Panc1 (cell line): ENCODE data around the gene GPRC5A. TPM values are rescaled to one million over a fixed set of nuclear protein-coding genes. Genes with fewer than 3 reads are reported as not detected.

Source experiments
- ATAC-seq: fragments of 200-7000 bp; cut with Tn5 transposase; 2 replicates; pipeline ENCODE4 v1.9.1; 2020; ENCODE audit warnings: mild to moderate bottlenecking, moderate library complexity
- BruUV-seq: library from RNA; stranded (reverse); fragments of 400-500 nt; replicated peaks from 2 replicates; lab custom pipeline; 2021; lab: Mats Ljungman, UMichigan
- CTCF ChIA-PET: fragments of 300-600 bp; sonication (Branson Sonifier 250); formaldehyde crosslinking; loops from one replicate; lab custom pipeline; 2022; ENCODE audit warnings: antibody characterized with exemption; lab: Charles Lee
- POLR2A ChIA-PET: fragments of 300-600 bp; sonication (Branson Sonifier 250); formaldehyde crosslinking; loops from one replicate; lab custom pipeline; 2022; ENCODE audit warnings: antibody characterized with exemption; lab: Charles Lee
- DNase-seq: peaks from one replicate; pipeline ENCODE4 v3.0.0-alpha.2; 2010; ENCODE audit warnings: low read depth, low spot score
- H3K27ac ChIP-seq: 2 replicates; pipeline ENCODE4 v1.5.1; 2011; ENCODE audit warnings: mild to moderate bottlenecking, low read length, inconsistent platforms
- H3K27me3 ChIP-seq: fragments of 200-500 bp; sonication (Bioruptor generic); 2 replicates; pipeline ENCODE4 v1.6.0; 2014; ENCODE audit warnings: low read length, inconsistent platforms; ENCODE audit not compliant: control insufficient read depth, insufficient read depth
- H3K36me3 ChIP-seq: fragments of 200-500 bp; sonication (Bioruptor generic); 2 replicates; pipeline ENCODE4 v1.5.1; 2014; ENCODE audit warnings: inconsistent platforms, mild to moderate bottlenecking, low read length, moderate library complexity; ENCODE audit not compliant: control insufficient read depth, insufficient read depth
- H3K4me1 ChIP-seq: 2 replicates; pipeline ENCODE4 v1.5.1; 2011; ENCODE audit warnings: inconsistent platforms, mild to moderate bottlenecking, low read length, moderate library complexity; ENCODE audit not compliant: control insufficient read depth, insufficient read depth
- H3K4me3 ChIP-seq, 2 experiments: 2 replicates each; pipeline ENCODE4 v1.5.1; 2011 to 2012; ENCODE audit warnings: low read depth in 2 of 2, low read length in 2 of 2, mild to moderate bottlenecking in 2 of 2, inconsistent platforms in 1 of 2, moderate library complexity in 1 of 2
- H3K9me3 ChIP-seq: fragments of 200-500 bp; sonication (Bioruptor generic); 2 replicates; pipeline ENCODE4 v1.5.1; 2014; ENCODE audit warnings: low read depth, mild to moderate bottlenecking, inconsistent platforms, low read length, moderate library complexity; ENCODE audit not compliant: control insufficient read depth, insufficient read depth
- POLR2AphosphoS5 ChIP-seq: IDR thresholded peaks from 2 replicates; pipeline ENCODE4 v1.6.1; 2012; ENCODE audit warnings: mild to moderate bottlenecking, low read depth, low read length, moderate library complexity
- SIN3A ChIP-seq: IDR thresholded peaks from 2 replicates; pipeline ENCODE4 v1.6.1; 2012; ENCODE audit warnings: low read depth, mild to moderate bottlenecking, low read length, moderate library complexity, borderline replicate concordance; ENCODE audit not compliant: insufficient read depth
- TCF7L2 ChIP-seq: IDR thresholded peaks from 2 replicates; pipeline ENCODE4 v1.6.1; 2011; ENCODE audit warnings: mild to moderate bottlenecking, low read depth, low read length, inconsistent platforms
- in situ Hi-C: cut with HindIII; loops from 2 replicates; pipeline ENCODE4 v1.10.0; 2016; ENCODE audit warnings: low sequenced_read_pairs, low pct_unique_long_range_greater_than_20kb
- intact Hi-C: fragments of 100-400 bp; cut with micrococcal nuclease; formaldehyde crosslinking; loops from one replicate; pipeline ENCODE4 v1.10.0; 2022; ENCODE audit not compliant: unreplicated experiment
- total RNA-seq: library from RNA; stranded (reverse); gene quantifications from one replicate; pipeline ENCODE4 v1.2.1, GENCODE V29; 2021; ENCODE audit not compliant: unreplicated experiment
- TF ChIP-seq, protein P1 (sequence below), 2 experiments: IDR thresholded peaks; 2 replicates each; pipeline ENCODE4 v1.6.1; 2011 to 2012; ENCODE audit warnings: low read depth in 2 of 2, control low read depth in 1 of 2, low read length in 1 of 2, mild to moderate bottlenecking in 1 of 2, moderate library complexity in 1 of 2; ENCODE audit not compliant: insufficient read depth in 1 of 2
- TF ChIP-seq, protein P2 (sequence below): fragments of 450-650 bp; IDR thresholded peaks from 2 replicates; pipeline ENCODE4 v1.5.1; 2017; ENCODE audit warnings: mild to moderate bottlenecking

Gene GPRC5A
- total RNA-seq, 1 experiment from 2014 or later = 648 TPM

DNA sequence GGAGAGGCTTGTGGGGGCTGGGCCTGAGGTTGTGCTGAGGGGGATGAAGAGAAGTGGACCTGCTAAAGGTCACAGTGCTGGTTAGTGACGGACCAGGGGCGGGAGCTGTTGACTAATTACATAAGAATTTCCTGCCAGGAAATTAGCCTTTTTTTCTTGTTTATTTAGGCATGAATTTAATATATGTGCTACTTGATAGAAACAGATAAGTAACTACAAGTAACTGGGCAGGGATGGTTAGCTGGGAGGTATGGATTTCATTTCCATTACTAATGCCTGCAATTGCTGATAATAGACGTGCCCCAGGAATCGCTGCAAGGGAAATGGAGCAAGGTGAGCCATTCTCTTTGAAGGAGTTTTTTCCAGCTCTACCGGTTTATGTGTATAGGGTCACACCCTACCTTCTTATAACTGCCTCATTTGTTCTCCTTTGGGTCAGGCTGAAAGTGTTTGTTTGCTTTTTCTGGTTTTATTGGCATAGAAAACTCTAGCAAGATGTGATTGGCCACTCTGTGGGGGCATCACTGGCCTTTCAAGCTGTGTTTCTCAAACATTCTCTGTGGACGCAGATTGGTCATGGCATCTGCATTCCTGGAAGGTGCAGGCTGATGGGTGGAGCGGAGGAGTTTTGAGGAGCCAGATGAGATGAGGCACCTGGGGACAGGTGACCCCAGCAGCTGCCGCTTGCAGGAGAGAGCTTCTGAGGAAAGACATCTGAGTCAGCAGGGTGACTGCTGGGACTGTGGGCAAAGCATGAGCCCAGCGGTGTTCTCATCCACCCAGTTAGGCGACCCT is 19.0 kb upstream of the GPRC5A start:
- 0 out of 2 replicates have a peak, but pooled peaks have one; percentile 41 for TF ChIP-seq SIN3A
- TF ChIP-seq, protein P1, sequence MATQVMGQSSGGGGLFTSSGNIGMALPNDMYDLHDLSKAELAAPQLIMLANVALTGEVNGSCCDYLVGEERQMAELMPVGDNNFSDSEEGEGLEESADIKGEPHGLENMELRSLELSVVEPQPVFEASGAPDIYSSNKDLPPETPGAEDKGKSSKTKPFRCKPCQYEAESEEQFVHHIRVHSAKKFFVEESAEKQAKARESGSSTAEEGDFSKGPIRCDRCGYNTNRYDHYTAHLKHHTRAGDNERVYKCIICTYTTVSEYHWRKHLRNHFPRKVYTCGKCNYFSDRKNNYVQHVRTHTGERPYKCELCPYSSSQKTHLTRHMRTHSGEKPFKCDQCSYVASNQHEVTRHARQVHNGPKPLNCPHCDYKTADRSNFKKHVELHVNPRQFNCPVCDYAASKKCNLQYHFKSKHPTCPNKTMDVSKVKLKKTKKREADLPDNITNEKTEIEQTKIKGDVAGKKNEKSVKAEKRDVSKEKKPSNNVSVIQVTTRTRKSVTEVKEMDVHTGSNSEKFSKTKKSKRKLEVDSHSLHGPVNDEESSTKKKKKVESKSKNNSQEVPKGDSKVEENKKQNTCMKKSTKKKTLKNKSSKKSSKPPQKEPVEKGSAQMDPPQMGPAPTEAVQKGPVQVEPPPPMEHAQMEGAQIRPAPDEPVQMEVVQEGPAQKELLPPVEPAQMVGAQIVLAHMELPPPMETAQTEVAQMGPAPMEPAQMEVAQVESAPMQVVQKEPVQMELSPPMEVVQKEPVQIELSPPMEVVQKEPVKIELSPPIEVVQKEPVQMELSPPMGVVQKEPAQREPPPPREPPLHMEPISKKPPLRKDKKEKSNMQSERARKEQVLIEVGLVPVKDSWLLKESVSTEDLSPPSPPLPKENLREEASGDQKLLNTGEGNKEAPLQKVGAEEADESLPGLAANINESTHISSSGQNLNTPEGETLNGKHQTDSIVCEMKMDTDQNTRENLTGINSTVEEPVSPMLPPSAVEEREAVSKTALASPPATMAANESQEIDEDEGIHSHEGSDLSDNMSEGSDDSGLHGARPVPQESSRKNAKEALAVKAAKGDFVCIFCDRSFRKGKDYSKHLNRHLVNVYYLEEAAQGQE (IDR thresholded peaks at IDR 0.05; ENCODE audit: insufficient read depth in 1 of 2, low read depth in 2 of 2, low read length in 1 of 2) = no peak
- TF ChIP-seq, protein P2, sequence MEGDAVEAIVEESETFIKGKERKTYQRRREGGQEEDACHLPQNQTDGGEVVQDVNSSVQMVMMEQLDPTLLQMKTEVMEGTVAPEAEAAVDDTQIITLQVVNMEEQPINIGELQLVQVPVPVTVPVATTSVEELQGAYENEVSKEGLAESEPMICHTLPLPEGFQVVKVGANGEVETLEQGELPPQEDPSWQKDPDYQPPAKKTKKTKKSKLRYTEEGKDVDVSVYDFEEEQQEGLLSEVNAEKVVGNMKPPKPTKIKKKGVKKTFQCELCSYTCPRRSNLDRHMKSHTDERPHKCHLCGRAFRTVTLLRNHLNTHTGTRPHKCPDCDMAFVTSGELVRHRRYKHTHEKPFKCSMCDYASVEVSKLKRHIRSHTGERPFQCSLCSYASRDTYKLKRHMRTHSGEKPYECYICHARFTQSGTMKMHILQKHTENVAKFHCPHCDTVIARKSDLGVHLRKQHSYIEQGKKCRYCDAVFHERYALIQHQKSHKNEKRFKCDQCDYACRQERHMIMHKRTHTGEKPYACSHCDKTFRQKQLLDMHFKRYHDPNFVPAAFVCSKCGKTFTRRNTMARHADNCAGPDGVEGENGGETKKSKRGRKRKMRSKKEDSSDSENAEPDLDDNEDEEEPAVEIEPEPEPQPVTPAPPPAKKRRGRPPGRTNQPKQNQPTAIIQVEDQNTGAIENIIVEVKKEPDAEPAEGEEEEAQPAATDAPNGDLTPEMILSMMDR = no peak
- peak; percentile 59 for TF ChIP-seq POLR2AphosphoS5
- peak; percentile 96 for TF ChIP-seq TCF7L2
- peak; percentile 80 for ATAC-seq
- POLR2A ChIA-PET = interaction anchor here (0.6 to 2.3 kb wide), 2 partner anchors 11 to 19 kb away, joined by 3 to 21 read pairs; partner anchors contain the start of gene GPRC5A
- intact Hi-C loops = no loop called here
- no peaks in the 10 kb centered on the region for H3K36me3 ChIP-seq
- peak overlapping the region; percentile 89 for H3K27ac ChIP-seq
- H3K27me3 ChIP-seq = no peaks in the 10 kb centered on the region
- H3K4me3 ChIP-seq = peak overlapping the region in 1 of 2 experiments; percentile 9; a peak in 1 of 4 replicates
- H3K9me3 ChIP-seq = no peaks in the 10 kb centered on the region
- CTCF ChIA-PET = interaction anchor here (1.2 kb wide), 1 partner anchor 36 kb away, joined by 3 read pairs; no protein-coding TSS in a partner anchor
- H3K4me1 ChIP-seq = peaks cover 61% of the 10 kb centered on the region
- no peak for DNase-seq
- TSS peak; percentile 79 for BruUV-seq
- in situ Hi-C loops = no loop called here

DNA sequence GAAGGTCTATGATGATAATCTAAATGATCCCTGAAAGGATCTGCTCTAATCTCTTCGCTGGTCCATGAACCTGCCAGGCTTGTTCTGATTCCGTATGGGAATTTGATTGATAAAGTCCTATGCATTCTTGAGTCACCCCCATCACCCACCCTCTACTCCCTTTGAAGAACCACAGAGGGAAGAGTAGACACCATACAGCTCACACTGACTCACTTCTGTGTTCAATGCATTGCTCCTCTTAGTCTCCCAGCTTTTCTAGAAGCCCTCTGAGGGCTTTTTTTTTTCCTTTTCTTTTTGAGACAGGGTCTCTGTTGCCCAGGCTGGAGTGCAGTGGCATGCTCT is 18.5 kb upstream of the GPRC5A start:
- TF ChIP-seq, protein P2 = no peak
- no peak for TF ChIP-seq SIN3A
- no peak for TF ChIP-seq POLR2AphosphoS5
- no peak for TF ChIP-seq TCF7L2
- TF ChIP-seq, protein P1 (IDR thresholded peaks at IDR 0.05; ENCODE audit: insufficient read depth in 1 of 2, low read depth in 2 of 2, low read length in 1 of 2) = no peak
- H3K27ac ChIP-seq = peak overlapping the region; percentile 89
- intact Hi-C loops (no loop called here), in situ Hi-C loops (no loop called here)
- POLR2A ChIA-PET = interaction anchor here (0.9 to 2.3 kb wide), 2 partner anchors 18 to 36 kb away, joined by 5 to 21 read pairs; partner anchors contain the start of gene GPRC5A
- H3K4me1 ChIP-seq = peaks cover 66% of the 10 kb centered on the region
- H3K36me3 ChIP-seq = no peaks in the 10 kb centered on the region
- ATAC-seq (no peak), DNase-seq (no peak)
- no TSS peak for BruUV-seq
- no peaks in the 10 kb centered on the region for H3K27me3 ChIP-seq
- no peaks in the 10 kb centered on the region for H3K9me3 ChIP-seq
- CTCF ChIA-PET = interaction anchor here (1.2 kb wide), 1 partner anchor 36 kb away, joined by 3 read pairs; no protein-coding TSS in a partner anchor
- no peak overlapping the region; a peak in 1 of 4 replicates for H3K4me3 ChIP-seq
